Measurements from ENCODE around the gene SLCO4A1. TPM values are rescaled to one million over a fixed set of nuclear protein-coding genes. Genes with fewer than 3 reads are reported as not detected.

The SLCO4A1 gene
- total RNA-seq, 2 donors from 2014 or later = 2.6 to 6.2 TPM

GRCh38 chr20:62707276-62707920, 65.1 kb downstream of the SLCO4A1 start:
- H3K27me3 ChIP-seq = peaks cover 0 to 12% of the 10 kb centered on the region in 2 donors
- DNase-seq = no peak

DNA sequence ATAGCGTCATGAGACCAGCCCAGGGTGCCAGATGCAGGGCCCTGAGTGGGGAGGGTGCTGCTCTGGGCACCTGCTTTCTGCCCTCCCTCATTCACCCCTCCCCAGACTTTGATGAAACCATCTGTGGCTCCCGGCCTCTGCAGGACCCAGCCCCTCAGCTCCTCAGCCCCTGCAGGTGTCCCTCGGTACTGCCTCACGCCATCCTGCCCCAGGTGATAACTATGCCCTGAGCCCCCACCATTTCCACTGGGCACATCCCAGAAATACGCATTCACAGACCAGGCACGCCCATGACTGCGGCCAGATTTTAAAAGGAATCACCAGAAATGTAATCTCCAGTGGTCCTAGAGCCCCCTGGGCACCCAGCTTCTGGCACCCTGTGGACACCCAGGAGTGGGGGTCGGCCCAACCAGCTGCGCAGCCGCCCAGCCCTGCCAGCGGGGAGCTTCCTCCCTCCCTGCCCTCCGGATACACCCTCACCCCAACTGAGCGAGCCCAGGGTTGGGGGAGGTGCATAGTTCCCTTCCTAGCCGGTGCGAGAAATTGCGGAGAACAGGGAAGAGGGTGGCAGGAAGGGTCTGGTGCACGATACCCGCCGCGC, 65.7 kb downstream of the SLCO4A1 start:
- TF ChIP-seq POLR2A (IDR thresholded peaks at IDR 0.05) = no peak
- TF ChIP-seq, protein P1, sequence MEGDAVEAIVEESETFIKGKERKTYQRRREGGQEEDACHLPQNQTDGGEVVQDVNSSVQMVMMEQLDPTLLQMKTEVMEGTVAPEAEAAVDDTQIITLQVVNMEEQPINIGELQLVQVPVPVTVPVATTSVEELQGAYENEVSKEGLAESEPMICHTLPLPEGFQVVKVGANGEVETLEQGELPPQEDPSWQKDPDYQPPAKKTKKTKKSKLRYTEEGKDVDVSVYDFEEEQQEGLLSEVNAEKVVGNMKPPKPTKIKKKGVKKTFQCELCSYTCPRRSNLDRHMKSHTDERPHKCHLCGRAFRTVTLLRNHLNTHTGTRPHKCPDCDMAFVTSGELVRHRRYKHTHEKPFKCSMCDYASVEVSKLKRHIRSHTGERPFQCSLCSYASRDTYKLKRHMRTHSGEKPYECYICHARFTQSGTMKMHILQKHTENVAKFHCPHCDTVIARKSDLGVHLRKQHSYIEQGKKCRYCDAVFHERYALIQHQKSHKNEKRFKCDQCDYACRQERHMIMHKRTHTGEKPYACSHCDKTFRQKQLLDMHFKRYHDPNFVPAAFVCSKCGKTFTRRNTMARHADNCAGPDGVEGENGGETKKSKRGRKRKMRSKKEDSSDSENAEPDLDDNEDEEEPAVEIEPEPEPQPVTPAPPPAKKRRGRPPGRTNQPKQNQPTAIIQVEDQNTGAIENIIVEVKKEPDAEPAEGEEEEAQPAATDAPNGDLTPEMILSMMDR (IDR thresholded peaks at IDR 0.05) = no peak
- H3K4me3 ChIP-seq = no peak overlapping the region
- ATAC-seq = no peak
- intact Hi-C loops (cut with DNase I) = no loop called here
- no peaks in the 10 kb centered on the region for H3K9me3 ChIP-seq
- H3K27ac ChIP-seq = no peak overlapping the region
- peaks cover 11% of the 10 kb centered on the region for H3K4me1 ChIP-seq
- WGBS, 2 donors = 2% methylated on average over 12 to 20 of the region's 20 CpGs
- DNase-seq = no peak
- H3K36me3 ChIP-seq (replicated peaks in 1 of 2; ENCODE audit: insufficient read depth in 1 of 2, low read depth in 2 of 2) = no peaks in the 10 kb centered on the region
- peaks cover 0 to 12% of the 10 kb centered on the region in 2 donors for H3K27me3 ChIP-seq

More at GRCh38 chr20:62707276-62707920, 65.1 kb downstream of the SLCO4A1 start:
- TF ChIP-seq POLR2A (IDR thresholded peaks at IDR 0.05) = no peak
- TF ChIP-seq, protein P1 (IDR thresholded peaks at IDR 0.05) = no peak
- intact Hi-C loops (cut with DNase I) = no loop called here
- no peaks in the 10 kb centered on the region for H3K36me3 ChIP-seq (replicated peaks in 1 of 2; ENCODE audit: insufficient read depth in 1 of 2, low read depth in 2 of 2)
- peaks cover 11% of the 10 kb centered on the region for H3K4me1 ChIP-seq
- no peak overlapping the region for H3K4me3 ChIP-seq
- no peak for ATAC-seq
- H3K9me3 ChIP-seq = no peaks in the 10 kb centered on the region
- 33 to 43% methylated on average over 10 to 15 of the region's 16 CpGs for WGBS, 2 donors
- H3K27ac ChIP-seq = no peak overlapping the region

GRCh38 chr20:62708591-62709536, 66.6 kb downstream of the SLCO4A1 start, which contains the start of gene NTSR1:
NTSR1 (plus strand) TSS chr20:62708836; CDS start chr20:62709208, 372 bp downstream.
- DNase-seq (no peak), ATAC-seq (no peak)
- Histone ChIP-seq H3K27ac (no peak within 1 kb of the TSS), H3K36me3 (replicated peaks in 1 of 2; ENCODE audit: insufficient read depth in 1 of 2, low read depth in 2 of 2) (no peaks in the 10 kb centered on the region), H3K27me3 (peaks cover 0 to 12% of the 10 kb centered on the region in 2 donors), H3K9me3 (no peaks in the 10 kb centered on the region), H3K4me1 (peaks cover 11% of the 10 kb centered on the region), H3K4me3 (no peak within 1 kb of the TSS)
- TF ChIP-seq, protein P1 (IDR thresholded peaks at IDR 0.05) = no peak
- no peak for TF ChIP-seq POLR2A (IDR thresholded peaks at IDR 0.05)
- intact Hi-C loops (cut with DNase I) = no loop called here
- WGBS, 2 donors = 7% methylated on average over 106 of the region's 124 CpGs; no CpG with 5 or more reads in 1 of the 2 donors

DNA sequence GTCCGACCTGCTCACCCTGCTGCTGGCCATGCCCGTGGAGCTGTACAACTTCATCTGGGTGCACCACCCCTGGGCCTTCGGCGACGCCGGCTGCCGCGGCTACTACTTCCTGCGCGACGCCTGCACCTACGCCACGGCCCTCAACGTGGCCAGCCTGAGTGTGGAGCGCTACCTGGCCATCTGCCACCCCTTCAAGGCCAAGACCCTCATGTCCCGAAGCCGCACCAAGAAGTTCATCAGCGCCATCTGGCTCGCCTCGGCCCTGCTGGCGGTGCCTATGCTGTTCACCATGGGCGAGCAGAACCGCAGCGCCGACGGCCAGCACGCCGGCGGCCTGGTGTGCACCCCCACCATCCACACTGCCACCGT, 67.2 kb downstream of the SLCO4A1 start:
- no peak for DNase-seq
- H3K9me3 ChIP-seq = no peaks in the 10 kb centered on the region

More for the DNA sequence above, 67.2 kb downstream of the SLCO4A1 start:
- H3K4me3 ChIP-seq = no peak overlapping the region
- intact Hi-C loops (cut with DNase I) = no loop called here
- WGBS, 2 donors = 58 to 60% methylated on average over 18 to 30 of the region's 30 CpGs
- H3K27ac ChIP-seq = no peak overlapping the region
- H3K27me3 ChIP-seq = peaks cover 0 to 12% of the 10 kb centered on the region in 2 donors
- no peaks in the 10 kb centered on the region for H3K36me3 ChIP-seq (replicated peaks in 1 of 2; ENCODE audit: insufficient read depth in 1 of 2, low read depth in 2 of 2)
- no peak for TF ChIP-seq POLR2A (IDR thresholded peaks at IDR 0.05)
- H3K4me1 ChIP-seq = peaks cover 10% of the 10 kb centered on the region
- ATAC-seq = no peak
